Lower leg skin (tissue), 4 donors: Measurements from ENCODE around the gene EPS8L2. TPM values are rescaled to one million over a fixed set of nuclear protein-coding genes. Genes with fewer than 3 reads are reported as not detected.

Source experiments
- DNase-seq, 2 donors: peaks; one replicate each; pipeline ENCODE4 v3.0.0-alpha.2; 2019; ENCODE audit warnings: low spot score in 2 of 2
- H3K4me3 ChIP-seq: fragments of 200-600 bp; sonication (generic); 2 replicates; pipeline ENCODE4 v1.5.1; 2017; ENCODE audit warnings: mild to moderate bottlenecking, low read depth; ENCODE audit not compliant: poor library complexity, severe bottlenecking
- CTCF ChIP-seq, 3 donors: fragments of 450-650 bp; IDR thresholded peaks; one replicate each; pipeline ENCODE4 v1.5.1; 2016; ENCODE audit warnings: antibody characterized with exemption in 3 of 3, mild to moderate bottlenecking in 3 of 3, moderate library complexity in 2 of 3
- POLR2A ChIP-seq, 2 donors: fragments of 450-650 bp; IDR thresholded peaks; one replicate each; pipeline ENCODE4 v1.6.1; 2016 to 2017; ENCODE audit warnings: antibody characterized with exemption in 2 of 2, mild to moderate bottlenecking in 1 of 2, moderate library complexity in 1 of 2
- WGBS, 2 donors: methylation state at CpG; one replicate each; pipeline ENCODE4 v1.1.5; 2018; 5-methylcytosine and 5-hydroxymethylcytosine counted together
- intact Hi-C: fragments of 100-400 bp; cut with DNase I; formaldehyde crosslinking; loops from one replicate; pipeline ENCODE4 v1.15.0; 2023; ENCODE audit warnings: low total_unique reads
- total RNA-seq, 4 donors: library from RNA; depleted of rRNA; stranded (reverse); fragments of >200 nt; gene quantifications; one replicate each; pipeline ENCODE4 v1.1.0, GENCODE V29; 2016

The EPS8L2 gene
- total RNA-seq, 4 donors from 2014 or later: 143 to 242 (median 164) TPM

GRCh38 chr11:673866-674265, 32.2 kb upstream of the EPS8L2 start:
- intact Hi-C loops: no loop called here
- TF ChIP-seq CTCF (IDR thresholded peaks at IDR 0.05) (no peak), POLR2A (IDR thresholded peaks at IDR 0.05) (no peak)
- 95% methylated on average over 8 of the region's 8 CpGs for WGBS, 2 donors
- no peak for DNase-seq
- H3K4me3 ChIP-seq: no peak overlapping the region

- 92 to 95% methylated on average over 15 to 17 of the region's 17 CpGs for WGBS, 2 donors
- no peak for DNase-seq
- intact Hi-C loops: no loop called here
- no peak overlapping the region for H3K4me3 ChIP-seq
- TF ChIP-seq CTCF (IDR thresholded peaks at IDR 0.05) (no peak), POLR2A (IDR thresholded peaks at IDR 0.05) (no peak)
Observed at GRCh38 chr11:674406-674805, 31.6 kb upstream of the EPS8L2 start.

- 91 to 93% methylated on average over 3 of the region's 3 CpGs for WGBS, 2 donors
Observed at GRCh38 chr11:678297-678696, 27.7 kb upstream of the EPS8L2 start.

GRCh38 chr11:679271-680207, 26.5 kb upstream of the EPS8L2 start:
- TF ChIP-seq CTCF (IDR thresholded peaks at IDR 0.05) (no peak), POLR2A (IDR thresholded peaks at IDR 0.05) (no peak)
- intact Hi-C loops: no loop called here
- no peak overlapping the region for H3K4me3 ChIP-seq
- no peak for DNase-seq
- WGBS, 2 donors: 94 to 97% methylated on average over 33 to 36 of the region's 36 CpGs

More at GRCh38 chr11:678297-678696, 27.7 kb upstream of the EPS8L2 start:
- no peak overlapping the region for H3K4me3 ChIP-seq
- intact Hi-C loops: no loop called here
- TF ChIP-seq CTCF (IDR thresholded peaks at IDR 0.05) (no peak), POLR2A (IDR thresholded peaks at IDR 0.05) (no peak)
- no peak for DNase-seq

- WGBS, 2 donors: 91 to 95% methylated on average over 19 of the region's 19 CpGs
- H3K4me3 ChIP-seq: no peak overlapping the region
- DNase-seq: no peak
- TF ChIP-seq POLR2A (IDR thresholded peaks at IDR 0.05): no peak
- TF ChIP-seq CTCF (IDR thresholded peaks at IDR 0.05): no peak
- intact Hi-C loops: no loop called here
Observed at GRCh38 chr11:680476-680875, 25.6 kb upstream of the EPS8L2 start.
